Suprapubic skin (tissue), 4 donors: Measurements from ENCODE around the gene SRBD1. TPM values are rescaled to one million over a fixed set of nuclear protein-coding genes. Genes with fewer than 3 reads are reported as not detected.

Source experiments
- DNase-seq, 2 donors: peaks; one replicate each; pipeline ENCODE4 v3.0.0-alpha.2; 2019; ENCODE audit warnings: low spot score in 2 of 2
- H3K27ac ChIP-seq: fragments of 200-600 bp; sonication (generic); one replicate; pipeline ENCODE4 v1.5.1; 2019
- H3K27me3 ChIP-seq: fragments of 200-600 bp; sonication (generic); one replicate; pipeline ENCODE4 v1.5.1; 2019
- H3K36me3 ChIP-seq: fragments of 200-600 bp; sonication (generic); one replicate; pipeline ENCODE4 v1.5.1; 2019
- H3K4me1 ChIP-seq: fragments of 200-600 bp; sonication (generic); one replicate; pipeline ENCODE4 v1.5.1; 2019
- H3K4me3 ChIP-seq: fragments of 200-600 bp; sonication (generic); one replicate; pipeline ENCODE4 v1.5.1; 2019; ENCODE audit warnings: mild to moderate bottlenecking
- H3K9me3 ChIP-seq: fragments of 200-600 bp; sonication (generic); one replicate; pipeline ENCODE4 v1.5.1; 2019
- CTCF ChIP-seq, 2 donors: fragments of 200-600 bp in 1 of 2; fragments of 450-650 bp in 1 of 2; sonication (generic) in 1 of 2; IDR thresholded peaks; one replicate each; pipeline ENCODE4 v1.5.1; 2016 to 2019; ENCODE audit warnings: antibody characterized with exemption in 2 of 2, mild to moderate bottlenecking in 1 of 2, moderate library complexity in 1 of 2
- EP300 ChIP-seq: sonication (generic); formaldehyde crosslinking; IDR thresholded peaks from one replicate; pipeline ENCODE4 v1.6.1; 2017; ENCODE audit warnings: antibody characterized with exemption
- POLR2A ChIP-seq, 2 donors: fragments of 450-650 bp; IDR thresholded peaks; one replicate each; pipeline ENCODE4 v1.6.1; 2017; ENCODE audit warnings: antibody characterized with exemption in 2 of 2, mild to moderate bottlenecking in 2 of 2, moderate library complexity in 2 of 2
- POLR2AphosphoS5 ChIP-seq, 3 donors: sonication (generic); formaldehyde crosslinking; IDR thresholded peaks; one replicate each; pipeline ENCODE4 v1.6.1; 2017; ENCODE audit warnings: antibody characterized with exemption in 3 of 3
- WGBS: methylation state at CpG from one replicate; pipeline ENCODE4 v1.1.5; 2018; 5-methylcytosine and 5-hydroxymethylcytosine counted together
- total RNA-seq, 4 donors: library from RNA; depleted of rRNA; stranded (reverse); fragments of >200 nt; gene quantifications; one replicate each; pipeline ENCODE4 v1.1.0, GENCODE V29; 2016

SRBD1 gene
- total RNA-seq, 4 donors from 2014 or later: 6.1 to 9.6 (median 7.2) TPM

- Histone ChIP-seq H3K9me3 (no peaks in the 10 kb centered on the region), H3K4me3 (no peak overlapping the region), H3K27me3 (no peaks in the 10 kb centered on the region), H3K36me3 (no peaks in the 10 kb centered on the region), H3K27ac (no peak overlapping the region), H3K4me1 (no peaks in the 10 kb centered on the region)
- no peak for TF ChIP-seq CTCF (IDR thresholded peaks at IDR 0.05)
- no peak for TF ChIP-seq POLR2AphosphoS5 (IDR thresholded peaks at IDR 0.05)
- TF ChIP-seq EP300: no peak
- no peak for TF ChIP-seq POLR2A (IDR thresholded peaks at IDR 0.05)
- WGBS: 99% methylated on average over 3 of the region's 3 CpGs
- DNase-seq: no peak
Measured at GRCh38 chr2:45631319-45631718, 20.3 kb upstream of the SRBD1 start.

- H3K4me3 ChIP-seq: no peak overlapping the region
- H3K4me1 ChIP-seq: no peaks in the 10 kb centered on the region
- H3K27me3 ChIP-seq: no peaks in the 10 kb centered on the region
- no peak for TF ChIP-seq POLR2A (IDR thresholded peaks at IDR 0.05)
- TF ChIP-seq POLR2AphosphoS5 (IDR thresholded peaks at IDR 0.05): no peak
- no peak for TF ChIP-seq CTCF (IDR thresholded peaks at IDR 0.05)
- no peak for TF ChIP-seq EP300
- no peaks in the 10 kb centered on the region for H3K9me3 ChIP-seq
- WGBS: 91% methylated on average over 1 of the region's 1 CpG
- no peak for DNase-seq
- H3K36me3 ChIP-seq: no peaks in the 10 kb centered on the region
- no peak overlapping the region for H3K27ac ChIP-seq
Measured at GRCh38 chr2:45629971-45630370, 18.9 kb upstream of the SRBD1 start.

DNA sequence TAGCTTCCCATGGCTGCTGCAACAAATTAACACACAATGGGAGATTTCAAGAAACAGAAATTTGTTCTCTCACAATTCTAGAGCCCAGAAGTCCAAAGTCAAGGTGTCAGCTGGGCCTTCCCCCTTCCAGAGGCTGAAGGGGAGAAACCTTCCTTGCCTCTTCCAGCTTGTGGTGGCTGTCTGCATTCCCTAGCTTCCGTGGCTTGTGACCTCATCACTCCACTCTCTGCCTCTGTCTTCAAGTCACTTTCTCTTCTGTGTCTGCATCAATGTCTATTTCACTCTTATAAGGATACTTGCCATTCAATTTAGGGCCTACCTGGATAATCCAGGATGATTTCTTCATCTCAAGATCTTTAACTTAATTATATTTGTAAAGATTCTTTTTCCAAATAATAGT is 16.8 kb upstream of the SRBD1 start:
- Histone ChIP-seq H3K36me3 (no peaks in the 10 kb centered on the region), H3K4me3 (no peak overlapping the region), H3K27me3 (no peaks in the 10 kb centered on the region), H3K9me3 (no peaks in the 10 kb centered on the region), H3K4me1 (no peaks in the 10 kb centered on the region), H3K27ac (no peak overlapping the region)
- WGBS: 100% methylated on average over 1 of the region's 1 CpG
- TF ChIP-seq EP300: no peak
- no peak for TF ChIP-seq POLR2AphosphoS5 (IDR thresholded peaks at IDR 0.05)
- TF ChIP-seq POLR2A (IDR thresholded peaks at IDR 0.05): no peak
- TF ChIP-seq CTCF (IDR thresholded peaks at IDR 0.05): no peak
- DNase-seq: no peak

DNA sequence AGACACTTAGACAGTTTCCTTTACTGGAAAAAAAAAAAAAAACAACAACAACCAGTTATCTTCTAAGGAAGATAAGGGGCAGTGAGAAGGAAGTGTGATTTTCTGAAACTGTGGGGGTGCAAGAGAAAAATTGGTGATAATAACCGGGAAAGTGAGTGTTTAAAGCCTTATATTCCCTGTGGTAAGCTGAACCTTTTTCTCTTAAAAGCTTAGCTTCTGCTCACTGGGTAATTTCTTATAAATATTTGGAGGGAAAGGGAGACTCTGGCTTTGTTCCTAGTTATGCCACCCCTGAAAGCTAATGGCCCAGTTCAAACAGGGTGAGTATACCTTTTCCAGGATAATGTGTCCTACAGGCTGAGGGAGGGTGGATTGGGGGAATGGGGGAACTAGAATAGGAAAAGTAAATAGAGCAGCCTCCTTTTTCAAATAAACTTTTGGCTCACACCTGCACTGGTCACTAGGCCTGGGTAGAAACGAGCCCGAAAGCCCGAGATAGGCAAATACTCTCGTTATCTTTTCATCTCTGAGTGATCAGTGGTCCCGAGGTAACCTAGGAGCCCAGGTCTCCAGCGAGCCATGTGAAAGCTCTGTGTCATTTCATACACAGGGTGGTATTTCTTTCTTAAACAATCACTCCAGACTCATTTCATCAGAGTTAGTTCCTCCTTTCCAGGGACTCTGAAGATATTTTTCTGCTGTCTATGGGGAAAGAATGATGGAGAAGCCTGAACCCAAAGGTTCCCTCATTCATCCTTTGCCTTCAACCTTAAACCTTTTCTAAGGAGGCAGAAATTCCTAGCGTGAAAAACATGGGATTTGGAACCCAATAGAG is 15.5 kb upstream of the SRBD1 start:
- no peaks in the 10 kb centered on the region for H3K27me3 ChIP-seq
- H3K4me3 ChIP-seq: no peak overlapping the region
- H3K9me3 ChIP-seq: no peaks in the 10 kb centered on the region
- TF ChIP-seq POLR2AphosphoS5 (IDR thresholded peaks at IDR 0.05) (no peak), CTCF (IDR thresholded peaks at IDR 0.05) (no peak), POLR2A (IDR thresholded peaks at IDR 0.05) (no peak), EP300 (no peak)
- no peak overlapping the region for H3K27ac ChIP-seq
- 86% methylated on average over 8 of the region's 8 CpGs for WGBS
- no peak for DNase-seq
- H3K36me3 ChIP-seq: no peaks in the 10 kb centered on the region
- no peaks in the 10 kb centered on the region for H3K4me1 ChIP-seq

DNA sequence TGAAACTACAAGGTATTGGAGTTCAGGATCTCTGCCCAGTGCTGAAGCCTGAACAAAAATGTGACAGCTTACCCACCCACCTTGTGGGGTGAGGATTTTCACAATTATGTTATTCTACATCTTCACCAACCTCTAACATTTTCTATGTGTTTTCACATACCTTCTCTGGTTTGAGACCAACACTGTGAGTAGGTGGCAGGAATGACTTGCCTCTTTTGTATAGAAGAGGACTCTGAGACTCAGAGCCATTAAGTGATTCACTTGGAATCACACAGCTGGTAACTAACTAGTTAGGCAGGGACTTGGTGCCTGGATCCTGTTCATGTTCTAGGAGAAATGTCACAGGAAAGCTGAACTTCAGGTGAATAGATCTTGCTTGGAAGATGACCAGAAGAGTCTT is 14.8 kb upstream of the SRBD1 start:
- Histone ChIP-seq H3K27me3 (no peaks in the 10 kb centered on the region), H3K9me3 (no peaks in the 10 kb centered on the region), H3K4me3 (no peak overlapping the region), H3K4me1 (no peaks in the 10 kb centered on the region), H3K36me3 (no peaks in the 10 kb centered on the region), H3K27ac (no peak overlapping the region)
- DNase-seq: no peak
- TF ChIP-seq POLR2A (IDR thresholded peaks at IDR 0.05) (no peak), POLR2AphosphoS5 (IDR thresholded peaks at IDR 0.05) (no peak), CTCF (IDR thresholded peaks at IDR 0.05) (no peak), EP300 (no peak)
